Measurements from ENCODE around the gene PATE4.

The PATE4 gene

GRCh38 chr11:125887373-125888324 is 54.5 kb downstream of the PATE4 start, which contains the start of gene HYLS1:
Gene HYLS1 (plus strand): TSS chr11:125887668. CDS start chr11:125899369, 11,701 bp downstream.
- DNase-seq (ENCODE audit: low read depth) = peak; percentile 94

Measured in activated T-cell treated with anti-CD3 and anti-CD28 coated beads for 24 hours (primary cell).